Tibial nerve (tissue), 4 donors: Measurements from ENCODE around the gene SUPT7L.

Source experiments
- CTCF ChIP-seq, 5 experiments: fragments of 200-600 bp in 3 of 5; fragments of 450-650 bp in 2 of 5; sonication (generic) in 3 of 5; IDR thresholded peaks; one replicate each; pipeline ENCODE4 v1.5.1; 2016 to 2019; ENCODE audit warnings: antibody characterized with exemption in 5 of 5, mild to moderate bottlenecking in 3 of 5, moderate library complexity in 2 of 5
- EP300 ChIP-seq, 2 donors: sonication (generic); formaldehyde crosslinking; IDR thresholded peaks; one replicate each; pipeline ENCODE4 v1.6.1; 2017; ENCODE audit warnings: antibody characterized with exemption in 2 of 2, mild to moderate bottlenecking in 1 of 2
- POLR2A ChIP-seq, 2 donors: fragments of 450-650 bp; IDR thresholded peaks; one replicate each; pipeline ENCODE4 v1.6.1; 2017; ENCODE audit warnings: antibody characterized with exemption in 2 of 2, mild to moderate bottlenecking in 2 of 2, moderate library complexity in 2 of 2

GRCh38 chr2:27690052-27690451 lies 26.6 kb upstream of the SUPT7L start:
- no peak for TF ChIP-seq POLR2A (IDR thresholded peaks at IDR 0.05)
- no peak for TF ChIP-seq CTCF (IDR thresholded peaks at IDR 0.05)
- TF ChIP-seq EP300 (IDR thresholded peaks at IDR 0.05), result no peak
